ENCODE data around the gene SERPINB6. TPM values are rescaled to one million over a fixed set of nuclear protein-coding genes. Genes with fewer than 3 reads are reported as not detected.

The SERPINB6 gene
- total and polyA plus RNA-seq, 9 of the 15 experiments (the other 6 are each of a cell fraction or from before 2014, with no cell fraction given), result 86.6 to 211 (median 143) TPM

DNA sequence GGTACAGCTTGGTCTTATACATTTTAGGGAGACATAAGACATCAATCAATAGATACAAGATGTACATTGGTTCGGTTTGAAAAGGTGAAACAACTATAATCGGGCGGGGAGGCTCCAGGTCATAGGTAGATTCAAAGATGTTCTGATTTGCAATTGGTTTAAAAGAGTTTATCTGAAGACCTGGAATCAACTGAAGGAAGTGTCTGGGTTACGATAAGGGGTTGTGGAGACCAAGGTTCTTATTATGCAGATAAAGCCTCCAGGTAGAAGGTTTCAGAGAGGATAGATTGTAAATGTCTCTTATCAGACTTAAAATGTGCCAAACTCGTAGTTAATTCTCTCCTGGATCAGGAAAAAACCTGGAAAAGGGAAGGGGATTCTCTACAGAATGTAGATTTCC, 5.9 kb upstream of the SERPINB6 start (continued):
- TF ChIP-seq, protein P1, sequence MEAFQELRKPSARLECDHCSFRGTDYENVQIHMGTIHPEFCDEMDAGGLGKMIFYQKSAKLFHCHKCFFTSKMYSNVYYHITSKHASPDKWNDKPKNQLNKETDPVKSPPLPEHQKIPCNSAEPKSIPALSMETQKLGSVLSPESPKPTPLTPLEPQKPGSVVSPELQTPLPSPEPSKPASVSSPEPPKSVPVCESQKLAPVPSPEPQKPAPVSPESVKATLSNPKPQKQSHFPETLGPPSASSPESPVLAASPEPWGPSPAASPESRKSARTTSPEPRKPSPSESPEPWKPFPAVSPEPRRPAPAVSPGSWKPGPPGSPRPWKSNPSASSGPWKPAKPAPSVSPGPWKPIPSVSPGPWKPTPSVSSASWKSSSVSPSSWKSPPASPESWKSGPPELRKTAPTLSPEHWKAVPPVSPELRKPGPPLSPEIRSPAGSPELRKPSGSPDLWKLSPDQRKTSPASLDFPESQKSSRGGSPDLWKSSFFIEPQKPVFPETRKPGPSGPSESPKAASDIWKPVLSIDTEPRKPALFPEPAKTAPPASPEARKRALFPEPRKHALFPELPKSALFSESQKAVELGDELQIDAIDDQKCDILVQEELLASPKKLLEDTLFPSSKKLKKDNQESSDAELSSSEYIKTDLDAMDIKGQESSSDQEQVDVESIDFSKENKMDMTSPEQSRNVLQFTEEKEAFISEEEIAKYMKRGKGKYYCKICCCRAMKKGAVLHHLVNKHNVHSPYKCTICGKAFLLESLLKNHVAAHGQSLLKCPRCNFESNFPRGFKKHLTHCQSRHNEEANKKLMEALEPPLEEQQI (IDR thresholded peaks at IDR 0.05), result no peak
- TF ChIP-seq ARID1B (IDR thresholded peaks at IDR 0.05) (peak; percentile 35), HSF4 (CRISPR knock-in tag; IDR thresholded peaks at IDR 0.05; ENCODE audit: borderline replicate concordance) (no peak), PPARD (CRISPR knock-in tag; IDR thresholded peaks at IDR 0.05) (no peak), CBFA2T3 (IDR thresholded peaks at IDR 0.05) (peak; percentile 70), PCBP1 (IDR thresholded peaks at IDR 0.05; ENCODE audit: low read depth, low read length, poor library complexity, severe bottlenecking) (no peak), GATAD2B (IDR thresholded peaks at IDR 0.05; ENCODE audit: borderline replicate concordance) (0 out of 2 replicates have a peak, but pooled peaks have one; percentile 20), NR3C1 (CRISPR knock-in tag; IDR thresholded peaks at IDR 0.05) (no peak), KDM1A (IDR thresholded peaks at IDR 0.05) (0 out of 4 replicates have a peak, but pooled peaks of 1 of the 2 experiments have one; percentile 34), CBFA2T2 (conservative IDR thresholded peaks at IDR 0.05) (peak; percentile 43; the same call in 1 of the 2 replicates), FOXJ2 (tag; IDR thresholded peaks at IDR 0.05) (no peak)
- TF ChIP-seq, protein P2, sequence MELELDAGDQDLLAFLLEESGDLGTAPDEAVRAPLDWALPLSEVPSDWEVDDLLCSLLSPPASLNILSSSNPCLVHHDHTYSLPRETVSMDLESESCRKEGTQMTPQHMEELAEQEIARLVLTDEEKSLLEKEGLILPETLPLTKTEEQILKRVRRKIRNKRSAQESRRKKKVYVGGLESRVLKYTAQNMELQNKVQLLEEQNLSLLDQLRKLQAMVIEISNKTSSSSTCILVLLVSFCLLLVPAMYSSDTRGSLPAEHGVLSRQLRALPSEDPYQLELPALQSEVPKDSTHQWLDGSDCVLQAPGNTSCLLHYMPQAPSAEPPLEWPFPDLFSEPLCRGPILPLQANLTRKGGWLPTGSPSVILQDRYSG (tag; conservative IDR thresholded peaks at IDR 0.05; ENCODE audit: low read depth), result no peak
- TF ChIP-seq, protein P3, sequence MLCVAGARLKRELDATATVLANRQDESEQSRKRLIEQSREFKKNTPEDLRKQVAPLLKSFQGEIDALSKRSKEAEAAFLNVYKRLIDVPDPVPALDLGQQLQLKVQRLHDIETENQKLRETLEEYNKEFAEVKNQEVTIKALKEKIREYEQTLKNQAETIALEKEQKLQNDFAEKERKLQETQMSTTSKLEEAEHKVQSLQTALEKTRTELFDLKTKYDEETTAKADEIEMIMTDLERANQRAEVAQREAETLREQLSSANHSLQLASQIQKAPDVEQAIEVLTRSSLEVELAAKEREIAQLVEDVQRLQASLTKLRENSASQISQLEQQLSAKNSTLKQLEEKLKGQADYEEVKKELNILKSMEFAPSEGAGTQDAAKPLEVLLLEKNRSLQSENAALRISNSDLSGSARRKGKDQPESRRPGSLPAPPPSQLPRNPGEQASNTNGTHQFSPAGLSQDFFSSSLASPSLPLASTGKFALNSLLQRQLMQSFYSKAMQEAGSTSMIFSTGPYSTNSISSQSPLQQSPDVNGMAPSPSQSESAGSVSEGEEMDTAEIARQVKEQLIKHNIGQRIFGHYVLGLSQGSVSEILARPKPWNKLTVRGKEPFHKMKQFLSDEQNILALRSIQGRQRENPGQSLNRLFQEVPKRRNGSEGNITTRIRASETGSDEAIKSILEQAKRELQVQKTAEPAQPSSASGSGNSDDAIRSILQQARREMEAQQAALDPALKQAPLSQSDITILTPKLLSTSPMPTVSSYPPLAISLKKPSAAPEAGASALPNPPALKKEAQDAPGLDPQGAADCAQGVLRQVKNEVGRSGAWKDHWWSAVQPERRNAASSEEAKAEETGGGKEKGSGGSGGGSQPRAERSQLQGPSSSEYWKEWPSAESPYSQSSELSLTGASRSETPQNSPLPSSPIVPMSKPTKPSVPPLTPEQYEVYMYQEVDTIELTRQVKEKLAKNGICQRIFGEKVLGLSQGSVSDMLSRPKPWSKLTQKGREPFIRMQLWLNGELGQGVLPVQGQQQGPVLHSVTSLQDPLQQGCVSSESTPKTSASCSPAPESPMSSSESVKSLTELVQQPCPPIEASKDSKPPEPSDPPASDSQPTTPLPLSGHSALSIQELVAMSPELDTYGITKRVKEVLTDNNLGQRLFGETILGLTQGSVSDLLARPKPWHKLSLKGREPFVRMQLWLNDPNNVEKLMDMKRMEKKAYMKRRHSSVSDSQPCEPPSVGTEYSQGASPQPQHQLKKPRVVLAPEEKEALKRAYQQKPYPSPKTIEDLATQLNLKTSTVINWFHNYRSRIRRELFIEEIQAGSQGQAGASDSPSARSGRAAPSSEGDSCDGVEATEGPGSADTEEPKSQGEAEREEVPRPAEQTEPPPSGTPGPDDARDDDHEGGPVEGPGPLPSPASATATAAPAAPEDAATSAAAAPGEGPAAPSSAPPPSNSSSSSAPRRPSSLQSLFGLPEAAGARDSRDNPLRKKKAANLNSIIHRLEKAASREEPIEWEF (CRISPR knock-in tag; IDR thresholded peaks at IDR 0.05), result no peak
- TF ChIP-seq, protein P4, sequence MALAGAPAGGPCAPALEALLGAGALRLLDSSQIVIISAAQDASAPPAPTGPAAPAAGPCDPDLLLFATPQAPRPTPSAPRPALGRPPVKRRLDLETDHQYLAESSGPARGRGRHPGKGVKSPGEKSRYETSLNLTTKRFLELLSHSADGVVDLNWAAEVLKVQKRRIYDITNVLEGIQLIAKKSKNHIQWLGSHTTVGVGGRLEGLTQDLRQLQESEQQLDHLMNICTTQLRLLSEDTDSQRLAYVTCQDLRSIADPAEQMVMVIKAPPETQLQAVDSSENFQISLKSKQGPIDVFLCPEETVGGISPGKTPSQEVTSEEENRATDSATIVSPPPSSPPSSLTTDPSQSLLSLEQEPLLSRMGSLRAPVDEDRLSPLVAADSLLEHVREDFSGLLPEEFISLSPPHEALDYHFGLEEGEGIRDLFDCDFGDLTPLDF (CRISPR knock-in tag; IDR thresholded peaks at IDR 0.05), result no peak

Measured in K562 (cell line).